Gastrocnemius medialis (tissue), 4 donors: Measurements from ENCODE around the gene HOXA5. TPM values are rescaled to one million over a fixed set of nuclear protein-coding genes. Genes with fewer than 3 reads are reported as not detected.

ENCODE experiments used
- ATAC-seq, 2 donors: fragments of 150-250 bp; one replicate each; pipeline ENCODE4 v1.9.1; 2016
- DNase-seq, 2 donors: peaks; one replicate each; pipeline ENCODE4 v3.0.0-alpha.2; 2019
- H3K27ac ChIP-seq, 4 donors: fragments of 200-600 bp; sonication (generic); 1 replicate in 1 of 4; 2 replicates in 3 of 4; pipeline ENCODE4 v1.5.1; 2016 to 2018; ENCODE audit warnings: mild to moderate bottlenecking in 2 of 4, moderate library complexity in 1 of 4
- H3K27me3 ChIP-seq, 3 donors: fragments of 200-600 bp; sonication (generic) in 2 of 3; 1 replicate in 1 of 3; 2 replicates in 2 of 3; pipeline versions ENCODE4 v1.5.1 to v1.6.0; 2016 to 2019; ENCODE audit warnings: mild to moderate bottlenecking in 1 of 3, moderate library complexity in 1 of 3
- H3K36me3 ChIP-seq, 2 donors: fragments of 200-600 bp; sonication (generic) in 1 of 2; one replicate each; pipeline ENCODE4 v1.5.1; 2017 to 2018
- H3K4me1 ChIP-seq, 2 donors: fragments of 200-600 bp; sonication (generic) in 1 of 2; one replicate each; pipeline ENCODE4 v1.5.1; 2016 to 2017; ENCODE audit warnings: mild to moderate bottlenecking in 2 of 2
- H3K4me3 ChIP-seq, 4 donors: fragments of 200-600 bp; sonication (generic) in 3 of 4; 1 replicate in 1 of 4; 2 replicates in 3 of 4; pipeline ENCODE4 v1.5.1; 2016 to 2019; ENCODE audit warnings: mild to moderate bottlenecking in 2 of 4
- H3K9me3 ChIP-seq, 3 donors: fragments of 200-600 bp; sonication (generic) in 2 of 3; 1 replicate in 1 of 3; 2 replicates in 2 of 3; pipeline ENCODE4 v1.5.1; 2016 to 2019
- POLR2A ChIP-seq, 2 donors: fragments of 450-650 bp; IDR thresholded peaks; one replicate each; pipeline ENCODE4 v1.6.1; 2017; ENCODE audit warnings: antibody characterized with exemption in 2 of 2, mild to moderate bottlenecking in 2 of 2, moderate library complexity in 2 of 2
- in situ Hi-C, 4 donors: fragments of 200-750 bp; cut with MboI; loops; one replicate each; pipeline versions ENCODE4 v1.15.0 to v1.8.0; 2017; ENCODE audit warnings: low sequenced_read_pairs in 4 of 4
- intact Hi-C: fragments of 100-400 bp; cut with DNase I; formaldehyde crosslinking; loops from one replicate; pipeline ENCODE4 v1.15.1; 2023; ENCODE audit warnings: low total_unique reads
- total RNA-seq, 4 donors: library from RNA; depleted of rRNA; stranded (reverse); fragments of >200 nt; gene quantifications; one replicate each; pipeline versions ENCODE4 v1.1.0 to v1.2.3, GENCODE V29; 2016
- TF ChIP-seq, protein P1 (sequence below), 5 experiments: fragments of 450-650 bp in 3 of 5; fragments of 200-600 bp in 2 of 5; sonication (generic) in 2 of 5; IDR thresholded peaks in 4 of 5; conservative IDR thresholded peaks in 1 of 5; 1 replicate in 4 of 5; 2 replicates in 1 of 5; pipeline ENCODE4 v1.5.1; 2016 to 2019; ENCODE audit warnings: antibody characterized with exemption in 5 of 5, mild to moderate bottlenecking in 3 of 5, moderate library complexity in 3 of 5

HOXA5 gene
- total RNA-seq, 4 donors from 2014 or later: 2.7 to 7.1 (median 7.0) TPM

DNA sequence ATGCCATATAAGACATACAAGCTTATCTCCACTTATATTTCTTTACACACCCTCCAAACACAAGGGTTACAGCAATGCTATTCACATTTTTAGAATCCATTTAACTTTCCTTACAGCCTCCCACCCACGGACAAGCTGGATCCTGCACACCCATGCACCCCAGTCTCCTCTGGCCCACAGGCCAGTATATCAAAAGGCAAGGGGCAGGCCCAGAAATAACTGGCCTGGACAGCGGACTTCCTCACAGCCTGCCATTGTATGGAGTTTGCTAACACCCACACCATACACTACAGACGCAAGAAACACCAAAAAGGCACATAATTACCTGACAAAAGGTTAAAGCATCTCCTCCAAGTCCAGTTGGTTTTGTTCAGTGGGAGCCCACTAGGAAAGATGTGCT lies 24.9 kb downstream of the HOXA5 start:
- TF ChIP-seq, protein P1, sequence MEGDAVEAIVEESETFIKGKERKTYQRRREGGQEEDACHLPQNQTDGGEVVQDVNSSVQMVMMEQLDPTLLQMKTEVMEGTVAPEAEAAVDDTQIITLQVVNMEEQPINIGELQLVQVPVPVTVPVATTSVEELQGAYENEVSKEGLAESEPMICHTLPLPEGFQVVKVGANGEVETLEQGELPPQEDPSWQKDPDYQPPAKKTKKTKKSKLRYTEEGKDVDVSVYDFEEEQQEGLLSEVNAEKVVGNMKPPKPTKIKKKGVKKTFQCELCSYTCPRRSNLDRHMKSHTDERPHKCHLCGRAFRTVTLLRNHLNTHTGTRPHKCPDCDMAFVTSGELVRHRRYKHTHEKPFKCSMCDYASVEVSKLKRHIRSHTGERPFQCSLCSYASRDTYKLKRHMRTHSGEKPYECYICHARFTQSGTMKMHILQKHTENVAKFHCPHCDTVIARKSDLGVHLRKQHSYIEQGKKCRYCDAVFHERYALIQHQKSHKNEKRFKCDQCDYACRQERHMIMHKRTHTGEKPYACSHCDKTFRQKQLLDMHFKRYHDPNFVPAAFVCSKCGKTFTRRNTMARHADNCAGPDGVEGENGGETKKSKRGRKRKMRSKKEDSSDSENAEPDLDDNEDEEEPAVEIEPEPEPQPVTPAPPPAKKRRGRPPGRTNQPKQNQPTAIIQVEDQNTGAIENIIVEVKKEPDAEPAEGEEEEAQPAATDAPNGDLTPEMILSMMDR (IDR thresholded peaks at IDR 0.05 in 4 of 5, conservative IDR thresholded peaks at IDR 0.05 in 1 of 5): no peak
- no peak for TF ChIP-seq POLR2A (IDR thresholded peaks at IDR 0.05)
- Histone ChIP-seq H3K9me3 (no peaks in the 10 kb centered on the region), H3K4me1 (peaks cover 7 to 20% of the 10 kb centered on the region in 2 donors), H3K27me3 (no peaks in the 10 kb centered on the region), H3K4me3 (peak overlapping the region in 1 of 4 donors; percentile 39), H3K27ac (peak overlapping the region in 3 of 4 donors; percentile 55 to 85 (median 79)), H3K36me3 (no peaks in the 10 kb centered on the region)
- in situ Hi-C loops (no loop called here), intact Hi-C loops (no loop called here)
- no peak for DNase-seq
- no peak for ATAC-seq

DNA sequence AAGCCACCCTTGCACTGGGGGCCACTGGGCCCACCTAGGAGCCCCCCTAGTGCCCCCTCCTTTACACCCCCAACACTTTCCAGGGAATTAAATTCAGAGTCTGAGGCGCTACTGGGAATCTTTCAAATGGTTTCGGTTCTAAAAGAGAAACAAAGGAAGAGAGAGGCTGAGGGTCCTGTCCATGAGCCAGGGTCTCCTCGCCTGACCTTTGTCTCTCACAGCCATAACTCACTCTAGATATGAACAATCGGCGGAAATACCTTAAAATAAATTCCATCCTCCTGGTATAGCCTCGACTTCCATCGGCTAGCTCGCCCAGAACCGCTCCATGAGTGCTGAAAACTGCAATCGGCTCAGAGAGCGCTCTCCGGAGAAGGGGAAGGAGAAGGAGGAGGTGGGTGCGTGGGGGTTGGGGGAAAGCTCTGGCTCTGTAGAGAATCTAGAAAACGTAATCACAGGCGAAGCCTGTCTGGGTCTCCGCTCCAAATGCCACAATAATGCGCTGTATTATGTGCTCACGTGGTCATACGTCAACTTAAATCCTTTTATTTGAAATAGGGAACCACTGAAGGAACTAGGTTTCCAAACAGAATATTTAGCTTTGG lies 25.5 kb downstream of the HOXA5 start:
- Histone ChIP-seq H3K4me3 (peak overlapping the region; percentile 12 to 39 (median 24)), H3K36me3 (no peaks in the 10 kb centered on the region), H3K4me1 (peaks cover 7 to 23% of the 10 kb centered on the region in 2 donors), H3K9me3 (no peaks in the 10 kb centered on the region), H3K27me3 (no peaks in the 10 kb centered on the region), H3K27ac (peak overlapping the region; percentile 46 to 85 (median 67))
- ATAC-seq: peak in 1 of 2 donors; percentile 36
- DNase-seq: no peak
- in situ Hi-C loops: no loop called here
- TF ChIP-seq, protein P1 (IDR thresholded peaks at IDR 0.05 in 4 of 5, conservative IDR thresholded peaks at IDR 0.05 in 1 of 5): no peak
- TF ChIP-seq POLR2A (IDR thresholded peaks at IDR 0.05): no peak
- intact Hi-C loops: no loop called here

- ATAC-seq: no peak
- in situ Hi-C loops: no loop called here
- no peak for DNase-seq
Measured at GRCh38 chr7:27116962-27117886, 26.3 kb downstream of the HOXA5 start.

GRCh38 chr7:27116031-27116961 lies 27.2 kb downstream of the HOXA5 start:
- no peaks in the 10 kb centered on the region for H3K27me3 ChIP-seq
- H3K27ac ChIP-seq: peak overlapping the region; percentile 55 to 87 (median 82)
- no peak for DNase-seq
- peak overlapping the region in 3 of 4 donors; percentile 22 to 43 (median 36) for H3K4me3 ChIP-seq
- intact Hi-C loops: no loop called here
- H3K9me3 ChIP-seq: no peaks in the 10 kb centered on the region
- peaks cover 19 to 38% of the 10 kb centered on the region in 2 donors for H3K4me1 ChIP-seq
- H3K36me3 ChIP-seq: no peaks in the 10 kb centered on the region
- no peak for ATAC-seq
- TF ChIP-seq, protein P1 (IDR thresholded peaks at IDR 0.05 in 4 of 5, conservative IDR thresholded peaks at IDR 0.05 in 1 of 5): no peak
- no peak for TF ChIP-seq POLR2A (IDR thresholded peaks at IDR 0.05)
- in situ Hi-C loops: no loop called here

More at GRCh38 chr7:27116962-27117886, 26.3 kb downstream of the HOXA5 start:
- TF ChIP-seq, protein P1 (IDR thresholded peaks at IDR 0.05 in 4 of 5, conservative IDR thresholded peaks at IDR 0.05 in 1 of 5): no peak
- TF ChIP-seq POLR2A (IDR thresholded peaks at IDR 0.05): no peak
- Histone ChIP-seq H3K27ac (peak overlapping the region; percentile 46 to 85 (median 67)), H3K27me3 (no peaks in the 10 kb centered on the region), H3K36me3 (no peaks in the 10 kb centered on the region), H3K4me3 (peak overlapping the region; percentile 12 to 39 (median 24)), H3K9me3 (no peaks in the 10 kb centered on the region), H3K4me1 (peaks cover 10 to 31% of the 10 kb centered on the region in 2 donors)
- intact Hi-C loops: no loop called here
